Endodermal cell (in vitro differentiated cells): ENCODE data around the gene NR5A1. TPM values are rescaled to one million over a fixed set of nuclear protein-coding genes. Genes with fewer than 3 reads are reported as not detected.

Experiments used
- DNase-seq: peaks from one replicate; pipeline ENCODE4 v3.0.0-alpha.2; 2017
- H3K27ac ChIP-seq: 2 replicates; pipeline ENCODE4 v1.5.1; 2013; ENCODE audit warnings: mild to moderate bottlenecking, low read depth, low read length, moderate library complexity
- H3K27me3 ChIP-seq: 2 replicates; pipeline ENCODE4 v1.6.1; 2013; ENCODE audit warnings: mild to moderate bottlenecking, low read length, moderate library complexity; ENCODE audit not compliant: insufficient read depth, control insufficient read depth, poor library complexity, severe bottlenecking
- H3K36me3 ChIP-seq: 2 replicates; pipeline ENCODE4 v1.7.0; 2013; ENCODE audit warnings: mild to moderate bottlenecking, low read length, moderate library complexity; ENCODE audit not compliant: control insufficient read depth, insufficient read depth
- H3K4me1 ChIP-seq: one replicate; pipeline ENCODE4 v1.7.0; 2013; ENCODE audit warnings: low read length; ENCODE audit not compliant: control insufficient read depth, insufficient read depth
- H3K4me3 ChIP-seq: 2 replicates; pipeline ENCODE4 v1.5.1; 2013; ENCODE audit warnings: mild to moderate bottlenecking, low read length, moderate library complexity
- H3K9ac ChIP-seq: 2 replicates; pipeline ENCODE4 v1.6.1; 2013; ENCODE audit warnings: mild to moderate bottlenecking, low read length, moderate library complexity; ENCODE audit not compliant: poor library complexity, severe bottlenecking; ENCODE audit errors: extremely low read depth
- H3K9me3 ChIP-seq: 2 replicates; pipeline ENCODE4 v1.6.1; 2013; ENCODE audit warnings: mild to moderate bottlenecking, low read length, moderate library complexity; ENCODE audit not compliant: control insufficient read depth
- H3K27ac Mint-ChIP-seq: 2 replicates; pipeline ENCODE4 v1.8.0; 2020; ENCODE audit warnings: mixed read lengths
- H3K27me3 Mint-ChIP-seq: 2 replicates; pipeline ENCODE4 v1.8.0; 2021; ENCODE audit warnings: mild to moderate bottlenecking, mixed read lengths; ENCODE audit not compliant: insufficient read depth
- H3K36me3 Mint-ChIP-seq: 2 replicates; pipeline ENCODE4 v1.8.0; 2020; ENCODE audit warnings: low read depth, mixed read lengths
- H3K4me1 Mint-ChIP-seq: 2 replicates; pipeline ENCODE4 v1.8.0; 2020; ENCODE audit warnings: mixed read lengths
- H3K4me3 Mint-ChIP-seq: 2 replicates; pipeline ENCODE4 v1.8.0; 2020; ENCODE audit warnings: mild to moderate bottlenecking, moderate library complexity, mixed read lengths
- H3K9me3 Mint-ChIP-seq: 2 replicates; pipeline ENCODE4 v1.8.0; 2020; ENCODE audit warnings: mild to moderate bottlenecking, mixed read lengths
- CTCF ChIP-seq: fragments of 200-600 bp; sonication (generic); conservative IDR thresholded peaks from 2 replicates; pipeline ENCODE4 v1.5.0; 2021; ENCODE audit warnings: antibody characterized with exemption, mild to moderate bottlenecking
- WGBS, 2 experiments: methylation state at CpG; one replicate each; pipeline versions ENCODE4 v1.1.5 to v1.1.7; 2013; ENCODE audit warnings: missing lambda C conversion rate in 2 of 2, mixed read lengths in 1 of 2; ENCODE audit not compliant: insufficient coverage in 1 of 2, insufficient read length in 1 of 2; 5-methylcytosine and 5-hydroxymethylcytosine counted together
- total RNA-seq, 2 donors: library from RNA; stranded (reverse); fragmentation: NEBNext Ultra II Directional in 1 of 2; extraction: Animal tissue kit (Norgen Biotek cat#: 25700) in 1 of 2; gene quantifications; 2 replicates in 1 of 2; 3 replicates in 1 of 2; pipeline ENCODE4 v1.2.1, GENCODE V29; 2021

The NR5A1 gene
- total RNA-seq, 2 donors from 2014 or later = 0.37 TPM; not detected in 1

- WGBS, 2 experiments = 100% methylated on average over 2 of the region's 2 CpGs; no CpG with 5 or more reads in 1 of the 2 experiments
- H3K36me3 Mint-ChIP-seq = peaks cover 3% of the 10 kb centered on the region
- Histone ChIP-seq H3K9me3 (no peaks in the 10 kb centered on the region), H3K36me3 (peaks cover 26% of the 10 kb centered on the region), H3K9ac (no peak overlapping the region), H3K4me3 (no peak overlapping the region), H3K27ac (peak overlapping the region; percentile 3), H3K4me1 (no peaks in the 10 kb centered on the region), H3K27me3 (no peaks in the 10 kb centered on the region)
- no peak overlapping the region for H3K27ac Mint-ChIP-seq
- no peaks in the 10 kb centered on the region for H3K9me3 Mint-ChIP-seq
- peaks cover 2% of the 10 kb centered on the region for H3K4me1 Mint-ChIP-seq
- DNase-seq = no peak
- no peak overlapping the region for H3K4me3 Mint-ChIP-seq
- H3K27me3 Mint-ChIP-seq = no peaks in the 10 kb centered on the region
- TF ChIP-seq CTCF = no peak
Observed at GRCh38 chr9:124552273-124552605, 45.0 kb upstream of the NR5A1 start.

DNA sequence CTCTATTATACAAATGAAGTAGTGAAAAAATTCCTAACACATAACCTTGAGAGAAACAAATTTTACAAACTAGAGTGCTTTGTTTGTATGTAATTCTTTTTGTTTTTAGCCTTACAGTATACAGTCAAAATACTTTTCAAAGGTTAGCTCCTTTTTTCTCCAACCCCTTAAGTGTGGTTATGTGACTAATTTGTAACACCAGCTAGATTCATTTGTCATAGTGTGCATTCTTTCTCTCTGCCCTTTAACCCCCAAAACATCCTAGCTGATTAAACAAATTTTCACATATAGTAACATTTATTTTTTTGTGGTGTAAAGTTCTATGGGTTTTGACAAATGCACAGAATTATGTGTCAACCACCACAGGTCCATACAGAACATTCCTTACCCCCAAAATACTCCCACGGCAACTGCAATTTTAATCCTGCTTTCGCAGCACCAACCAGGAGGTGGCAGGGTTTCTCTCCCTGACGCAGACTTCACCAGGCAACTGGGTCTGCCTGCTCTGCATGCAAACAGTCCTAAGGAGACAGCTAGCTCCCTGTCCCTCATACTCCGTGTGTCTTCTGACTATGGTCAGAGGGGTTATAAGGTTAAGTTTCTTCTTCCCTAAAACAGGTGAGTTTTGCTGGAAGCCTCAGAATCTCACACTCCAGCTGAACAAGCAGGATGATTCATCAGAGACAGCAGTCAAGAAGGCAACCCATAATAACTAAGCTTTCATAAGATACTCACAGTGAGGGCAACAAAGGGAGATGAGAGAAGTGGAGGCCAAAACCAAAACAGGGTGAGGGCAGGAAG lies 44.5 kb upstream of the NR5A1 start:
- Histone ChIP-seq H3K27me3 (no peaks in the 10 kb centered on the region), H3K36me3 (peaks cover 26% of the 10 kb centered on the region), H3K4me3 (no peak overlapping the region), H3K27ac (peak overlapping the region; percentile 3), H3K9ac (no peak overlapping the region), H3K9me3 (no peaks in the 10 kb centered on the region), H3K4me1 (no peaks in the 10 kb centered on the region)
- H3K4me3 Mint-ChIP-seq = no peak overlapping the region
- H3K27ac Mint-ChIP-seq = no peak overlapping the region
- H3K4me1 Mint-ChIP-seq = peaks cover 2% of the 10 kb centered on the region
- 15 to 32% methylated on average over 3 to 4 of the region's 4 CpGs for WGBS, 2 experiments
- peak; percentile 90 for DNase-seq
- H3K9me3 Mint-ChIP-seq = no peaks in the 10 kb centered on the region
- peaks cover 3% of the 10 kb centered on the region for H3K36me3 Mint-ChIP-seq
- no peaks in the 10 kb centered on the region for H3K27me3 Mint-ChIP-seq
- peak; percentile 93 for TF ChIP-seq CTCF

DNA sequence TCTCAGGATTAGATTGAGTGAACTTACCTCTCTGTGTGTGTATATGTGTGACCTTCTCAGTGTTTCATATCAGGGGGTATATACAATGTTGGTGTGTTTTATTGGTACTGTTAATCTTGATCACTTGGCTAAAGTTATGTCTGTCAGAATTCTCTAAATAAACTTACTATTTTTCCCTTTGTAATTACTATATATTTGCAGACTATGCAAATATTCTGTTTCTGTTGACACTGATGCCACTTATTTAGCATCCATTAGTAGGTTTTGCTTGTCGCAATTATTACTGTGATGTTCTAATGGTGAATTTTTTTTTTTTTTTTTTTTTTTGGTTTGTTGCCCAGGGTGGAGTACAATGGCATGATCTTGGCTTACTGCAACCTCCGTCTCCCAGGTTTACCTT lies 42.9 kb upstream of the NR5A1 start:
- Histone ChIP-seq H3K27ac (no peak overlapping the region), H3K9ac (no peak overlapping the region), H3K4me1 (peaks cover 4% of the 10 kb centered on the region), H3K9me3 (no peaks in the 10 kb centered on the region), H3K27me3 (no peaks in the 10 kb centered on the region), H3K36me3 (peaks cover 26% of the 10 kb centered on the region), H3K4me3 (no peak overlapping the region)
- no peaks in the 10 kb centered on the region for H3K27me3 Mint-ChIP-seq
- H3K4me1 Mint-ChIP-seq = peaks cover 11% of the 10 kb centered on the region
- no peak for TF ChIP-seq CTCF
- H3K4me3 Mint-ChIP-seq = no peak overlapping the region
- WGBS, 2 experiments = 98 to 100% methylated on average over 1 to 2 of the region's 2 CpGs
- no peak overlapping the region for H3K27ac Mint-ChIP-seq
- DNase-seq = no peak
- peaks cover 3% of the 10 kb centered on the region for H3K36me3 Mint-ChIP-seq
- H3K9me3 Mint-ChIP-seq = no peaks in the 10 kb centered on the region
